H1 (cell line): ENCODE measurements around the gene SRCIN1. TPM values are rescaled to one million over a fixed set of nuclear protein-coding genes. Genes with fewer than 3 reads are reported as not detected.

Experiments used
- CTCF ChIA-PET: fragments of 300-600 bp; sonication (Branson Sonifier 250); formaldehyde crosslinking; loops from one replicate; lab custom pipeline; 2021; ENCODE audit not compliant: partially characterized antibody; lab: Charles Lee
- POLR2A ChIA-PET: fragments of 300-600 bp; sonication (Branson Sonifier 250); formaldehyde crosslinking; loops from one replicate; lab custom pipeline; 2021; ENCODE audit warnings: inconsistent platforms; ENCODE audit not compliant: partially characterized antibody; lab: Charles Lee
- DNase-seq, 2 experiments: peaks; one replicate each; pipeline versions ENCODE4 v3.0.0 to v3.0.0-alpha.2; 2010 to 2022; ENCODE audit warnings: low spot score in 2 of 2, low read depth in 1 of 2, mixed read lengths in 1 of 2
- FAIRE-seq: peaks from 2 replicates; lab custom pipeline; 2011; peaks lifted over from hg19 to GRCh38; lab: Jason Lieb, UNC
- H2AFZ ChIP-seq: 2 replicates; pipeline ENCODE4 v1.8.1; 2012; ENCODE audit warnings: low read length, inconsistent platforms
- H2AK5ac ChIP-seq: 2 replicates; pipeline ENCODE4 v1.6.1; 2013; ENCODE audit warnings: low read depth, low read length
- H2BK120ac ChIP-seq: replicated peaks from 2 replicates; pipeline ENCODE3; 2013; ENCODE audit warnings: low read depth, low read length, inconsistent platforms
- H2BK12ac ChIP-seq: 2 replicates; pipeline ENCODE4 v1.6.1; 2013; ENCODE audit warnings: low read depth, low read length
- H2BK15ac ChIP-seq: 2 replicates; pipeline ENCODE4 v1.6.1; 2013; ENCODE audit warnings: low read length
- H2BK20ac ChIP-seq: 2 replicates; pipeline ENCODE4 v1.6.1; 2013; ENCODE audit warnings: low read length
- H2BK5ac ChIP-seq: 2 replicates; pipeline ENCODE4 v1.6.1; 2013; ENCODE audit warnings: low read depth, low read length
- H3K14ac ChIP-seq: 2 replicates; pipeline ENCODE4 v1.6.1; 2013; ENCODE audit warnings: inconsistent platforms; ENCODE audit not compliant: insufficient read length
- H3K18ac ChIP-seq: 2 replicates; pipeline ENCODE4 v1.6.1; 2013; ENCODE audit warnings: low read length; ENCODE audit errors: extremely low read depth
- H3K23ac ChIP-seq: 2 replicates; pipeline ENCODE4 v1.6.1; 2013; ENCODE audit warnings: inconsistent platforms; ENCODE audit not compliant: insufficient read length
- H3K23me2 ChIP-seq: 2 replicates; pipeline ENCODE4 v1.6.1; 2013; ENCODE audit warnings: low read depth, low read length
- H3K27ac ChIP-seq: 2 replicates; pipeline ENCODE4 v1.6.1; 2011; ENCODE audit warnings: low read depth, low read length, inconsistent platforms
- H3K27me3 ChIP-seq, 4 experiments: replicated peaks in 1 of 4; 1 replicate in 1 of 4; 2 replicates in 3 of 4; pipeline versions ENCODE4 v1.6.1 to v1.8.1; 2011 to 2013; ENCODE audit warnings: low read length in 3 of 4, mild to moderate bottlenecking in 3 of 4, inconsistent platforms in 2 of 4, mixed read lengths in 2 of 4, moderate library complexity in 1 of 4; ENCODE audit not compliant: control insufficient read depth in 3 of 4, insufficient read depth in 3 of 4; ENCODE audit errors: extremely low read depth in 1 of 4
- H3K36me3 ChIP-seq, 4 experiments: 2 replicates each; pipeline versions ENCODE4 v1.6.1 to v1.8.1; 2011 to 2013; ENCODE audit warnings: mild to moderate bottlenecking in 4 of 4, low read length in 3 of 4, moderate library complexity in 2 of 4, control low read depth in 1 of 4, inconsistent platforms in 1 of 4; ENCODE audit not compliant: insufficient read depth in 4 of 4, control insufficient read depth in 2 of 4
- H3K4ac ChIP-seq: replicated peaks from 2 replicates; pipeline ENCODE3; 2013; ENCODE audit warnings: low read length, low read depth, mixed read lengths, inconsistent platforms; ENCODE audit not compliant: insufficient read length
- H3K4me1 ChIP-seq, 4 experiments: replicated peaks in 1 of 4; 1 replicate in 1 of 4; 2 replicates in 3 of 4; pipeline versions ENCODE4 v1.6.1 to v1.8.1; 2011 to 2013; ENCODE audit warnings: low read length in 3 of 4, inconsistent platforms in 2 of 4, mixed read lengths in 1 of 4; ENCODE audit not compliant: insufficient read depth in 4 of 4, control insufficient read depth in 3 of 4
- H3K4me2 ChIP-seq, 2 experiments: 2 replicates each; pipeline versions ENCODE4 v1.6.1 to v1.8.1; 2011 to 2013; ENCODE audit warnings: low read depth in 2 of 2, low read length in 2 of 2, control low read depth in 1 of 2, inconsistent platforms in 1 of 2, mild to moderate bottlenecking in 1 of 2; ENCODE audit not compliant: insufficient read depth in 1 of 2
- H3K4me3 ChIP-seq, 4 experiments: fragments of 200-600, 300-600 bp in 1 of 4; sonication (generic), shearing (Covaris generic), sonication (Bioruptor Twin) in 1 of 4; 2 replicates each; pipeline versions ENCODE4 v1.5.1 to v1.8.1; 2011 to 2016; ENCODE audit warnings: low read length in 4 of 4, low read depth in 3 of 4, control low read depth in 2 of 4, inconsistent platforms in 2 of 4, mild to moderate bottlenecking in 2 of 4, mixed read lengths in 1 of 4, moderate library complexity in 1 of 4; ENCODE audit not compliant: insufficient read depth in 2 of 4; ENCODE audit errors: extremely low read depth in 1 of 4
- H3K56ac ChIP-seq: replicated peaks from 2 replicates; pipeline ENCODE3; 2013; ENCODE audit warnings: low read depth, mild to moderate bottlenecking, mixed read lengths, low read length, inconsistent platforms; ENCODE audit not compliant: insufficient read length
- H3K79me1 ChIP-seq: 2 replicates; pipeline ENCODE4 v1.6.1; 2013; ENCODE audit warnings: low read depth, low read length, control low read depth
- H3K79me2 ChIP-seq, 2 experiments: 2 replicates each; pipeline versions ENCODE4 v1.6.1 to v1.8.1; 2012 to 2013; ENCODE audit warnings: low read length in 2 of 2, mild to moderate bottlenecking in 2 of 2, inconsistent platforms in 1 of 2; ENCODE audit not compliant: insufficient read depth in 2 of 2, control insufficient read depth in 1 of 2
- H3K9ac ChIP-seq, 4 experiments: replicated peaks in 1 of 4; 1 replicate in 1 of 4; 2 replicates in 3 of 4; pipeline versions ENCODE4 v1.6.1 to v1.8.1; 2011 to 2013; ENCODE audit warnings: low read depth in 3 of 4, low read length in 3 of 4, control low read depth in 2 of 4, mild to moderate bottlenecking in 2 of 4, moderate library complexity in 2 of 4, inconsistent platforms in 1 of 4; ENCODE audit errors: extremely low read depth in 1 of 4
- H3K9me3 ChIP-seq, 2 experiments: 2 replicates each; pipeline versions ENCODE4 v1.6.1 to v1.8.1; 2012 to 2013; ENCODE audit warnings: mild to moderate bottlenecking in 2 of 2, moderate library complexity in 2 of 2, control low read depth in 1 of 2, inconsistent platforms in 1 of 2, low read depth in 1 of 2, low read length in 1 of 2, mixed read lengths in 1 of 2; ENCODE audit not compliant: insufficient read depth in 2 of 2
- H4K20me1 ChIP-seq, 2 experiments: replicated peaks in 1 of 2; 2 replicates each; pipeline versions ENCODE3 to v1.8.1; 2011 to 2013; ENCODE audit warnings: inconsistent platforms in 2 of 2, low read length in 2 of 2, mild to moderate bottlenecking in 1 of 2; ENCODE audit not compliant: insufficient read depth in 2 of 2, control insufficient read depth in 1 of 2
- H4K5ac ChIP-seq: 2 replicates; pipeline ENCODE4 v1.6.1; 2013; ENCODE audit warnings: low read length, low read depth, mixed read lengths, inconsistent platforms; ENCODE audit not compliant: insufficient read length
- H4K8ac ChIP-seq: 2 replicates; pipeline ENCODE4 v1.8.0; 2013; ENCODE audit warnings: mild to moderate bottlenecking, moderate library complexity, low read length, inconsistent platforms; ENCODE audit not compliant: insufficient read depth; ENCODE audit errors: extremely low read depth
- H4K91ac ChIP-seq: replicated peaks from 2 replicates; pipeline ENCODE3; 2013; ENCODE audit warnings: low read length, mixed read lengths, inconsistent platforms; ENCODE audit not compliant: insufficient read length
- BACH1 ChIP-seq: IDR thresholded peaks from 2 replicates; pipeline ENCODE4 v1.6.1; 2012; ENCODE audit warnings: low read length, improper control_type of control experiment
- CBX8 ChIP-seq: fragments of 300-800, 300-1000 bp; sonication (generic); IDR thresholded peaks from 2 replicates; pipeline ENCODE4 v1.7.1; 2016; ENCODE audit warnings: low read depth, low read length, borderline replicate concordance
- CHD1 ChIP-seq: IDR thresholded peaks from 2 replicates; pipeline ENCODE4 v1.6.1; 2012; ENCODE audit warnings: low read depth, low read length, improper control_type of control experiment
- EGR1 ChIP-seq: IDR thresholded peaks from 2 replicates; pipeline ENCODE4 v1.6.1; 2011; ENCODE audit warnings: low read depth, low read length, borderline replicate concordance
- EZH2 ChIP-seq: fragments of 200-600 bp; sonication (generic); IDR thresholded peaks from 2 replicates; pipeline ENCODE4 v1.7.1; 2012; ENCODE audit warnings: low read depth, mild to moderate bottlenecking, moderate library complexity, low read length, inconsistent platforms; ENCODE audit not compliant: severe bottlenecking
- GABPA ChIP-seq: IDR thresholded peaks from 2 replicates; pipeline ENCODE4 v1.6.1; 2011; ENCODE audit warnings: mild to moderate bottlenecking, low read length, moderate library complexity, borderline replicate concordance; ENCODE audit not compliant: insufficient read depth
- NANOG ChIP-seq: IDR thresholded peaks from 2 replicates; pipeline ENCODE4 v1.6.1; 2011; ENCODE audit warnings: low read length, low read depth, mild to moderate bottlenecking, inconsistent platforms; ENCODE audit not compliant: insufficient read depth, poor library complexity, severe bottlenecking
- RFX5 ChIP-seq: IDR thresholded peaks from 2 replicates; pipeline ENCODE4 v1.6.1; 2011; ENCODE audit warnings: low read depth, low read length, improper control_type of control experiment, borderline replicate concordance
- SIN3A ChIP-seq, 2 experiments: IDR thresholded peaks in 1 of 2; conservative IDR thresholded peaks in 1 of 2; 2 replicates each; pipeline ENCODE4 v1.6.1; 2011 to 2012; ENCODE audit warnings: low read length in 2 of 2, improper control_type of control experiment in 1 of 2, low read depth in 1 of 2, mild to moderate bottlenecking in 1 of 2
- SP2 ChIP-seq: IDR thresholded peaks from 2 replicates; pipeline ENCODE4 v1.6.1; 2012; ENCODE audit warnings: mild to moderate bottlenecking, low read length, inconsistent platforms
- SP4 ChIP-seq: IDR thresholded peaks from 2 replicates; pipeline ENCODE4 v1.6.1; 2012; ENCODE audit warnings: low read length, inconsistent platforms
- polyA plus RNA-seq, 7 experiments: library from polyadenylated mRNA; depleted of rRNA in 3 of 7; stranded (reverse) in 5 of 7; unstranded in 2 of 7; fragments of >200 nt in 5 of 7; fragments of 200-250 nt in 2 of 7; gene quantifications; 1 replicate in 5 of 7; 2 replicates in 1 of 7; 4 replicates in 1 of 7; pipeline versions ENCODE4 v1.2.1 to v1.2.3, GENCODE V29; 2011 to 2013; ENCODE audit warnings: missing spikeins in 2 of 7, mixed read lengths in 2 of 7
- total RNA-seq: library from RNA; stranded (reverse); fragmentation: NEBNext Ultra II Directional; extraction: Animal tissue kit (Norgen Biotek cat#: 25700); gene quantifications from 2 replicates; pipeline ENCODE4 v1.2.1, GENCODE V29; 2021

The SRCIN1 gene
- total and polyA plus RNA-seq, 2 of the 8 experiments (the other 6 are each of a cell fraction or from before 2014, with no cell fraction given): 2.8 to 3.8 TPM

DNA sequence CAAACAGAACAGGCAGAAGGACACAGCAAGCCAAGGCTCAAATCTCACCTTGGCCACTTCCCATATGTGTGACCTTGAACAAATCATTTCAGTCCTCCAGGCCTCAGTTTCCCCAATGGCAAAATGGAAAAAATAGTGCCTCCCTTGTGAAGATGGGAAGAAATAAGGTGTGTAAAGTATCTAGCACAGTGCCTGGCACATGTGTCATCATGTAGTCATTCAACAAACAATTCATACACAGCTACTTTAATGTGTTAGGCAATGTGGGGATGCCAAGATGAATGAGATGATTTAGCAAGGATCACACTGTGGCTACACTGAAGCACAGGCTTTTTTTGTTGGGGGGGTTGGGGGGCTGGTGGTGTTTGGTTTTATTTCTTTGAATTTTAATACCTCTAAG, 13.3 kb downstream of the SRCIN1 start:
- Histone ChIP-seq H3K14ac (no peak overlapping the region), H3K4me1 (peaks cover 0 to 34% (median 20%) of the 10 kb centered on the region in 4 experiments; a peak in 6 of 7 replicates), H3K27ac (no peak overlapping the region)
- TF ChIP-seq NANOG (no peak), RFX5 (no peak), BACH1 (no peak), SP2 (no peak), CBX8 (no peak), EGR1 (no peak), SIN3A (conservative IDR thresholded peaks at IDR 0.05 in 1 of 2, IDR thresholded peaks at IDR 0.05 in 1 of 2; ENCODE audit: low read depth in 1 of 2, low read length in 2 of 2) (no peak), CHD1 (no peak), GABPA (no peak), EZH2 (no peak), SP4 (no peak)
- TF ChIP-seq, all 59 proteins: peak for 0
- CTCF ChIA-PET: interaction anchor here (0.7 to 32.0 kb wide), 8 partner anchors 8 to 129 kb away, joined by 3 to 914 read pairs (median 12); partner anchors contain the start of genes EPOP and SRCIN1
- Histone ChIP-seq H3K79me2 (no peaks in the 10 kb centered on the region), H3K23me2 (no peaks in the 10 kb centered on the region), H2BK5ac (0 out of 2 replicates have a peak overlapping the region, but pooled peaks have one; percentile 35), H3K56ac (no peak overlapping the region), H2BK20ac (no peak overlapping the region), H3K4me3 (no peak overlapping the region), H4K91ac (no peak overlapping the region), H3K23ac (no peak overlapping the region), H3K4me2 (no peak overlapping the region), H3K27me3 (peaks cover 0 to 7% (median 0%) of the 10 kb centered on the region in 4 experiments; a peak in 3 of 7 replicates), H2AFZ (no peak overlapping the region), H4K8ac (no peak overlapping the region; the same call in 1 of the 2 replicates), H2BK12ac (peak overlapping the region; percentile 31; the same call in 1 of the 2 replicates), H2BK120ac (no peak overlapping the region), H3K18ac (no peak overlapping the region), H3K9ac (no peak overlapping the region), H2BK15ac (no peak overlapping the region; the same call in 1 of the 2 replicates), H3K79me1 (0 out of 2 replicates have a peak, but pooled peaks cover 4% of the 10 kb centered on the region), H3K36me3 (no peaks in the 10 kb centered on the region; a peak in 1 of 8 replicates), H2AK5ac (no peak overlapping the region; the same call in 1 of the 2 replicates), H3K9me3 (no peaks in the 10 kb centered on the region), H4K5ac (no peak overlapping the region), H4K20me1 (peaks cover 0 to 4% of the 10 kb centered on the region in 2 experiments), H3K4ac (no peak overlapping the region)
- DNase-seq (no peak), FAIRE-seq (no peak)
- POLR2A ChIA-PET: interaction anchor here (1.6 kb wide), 1 partner anchor 8 kb away, joined by 5 read pairs; no protein-coding TSS in a partner anchor
